K562 (cell line): ENCODE results near the gene SHB. TPM values are rescaled to one million over a fixed set of nuclear protein-coding genes. Genes with fewer than 3 reads are reported as not detected.
A peak's percentile ranks its signal among the peaks of the same experiment; 100 is the strongest.

Experiments used
- ATAC-seq: fragments of 200-7000 bp; cut with Tn5 transposase; 3 replicates; pipeline ENCODE4 v1.9.1; 2020; ENCODE audit warnings: moderate library complexity
- BruUV-seq: library from RNA; stranded (reverse); fragments of 400-500 nt; replicated peaks from 2 replicates; lab custom pipeline; 2021; lab: Mats Ljungman, UMichigan
- CTCF ChIA-PET: fragments of 300-600 bp; formaldehyde crosslinking; extraction: SDS; loops from one replicate; lab custom pipeline; 2021; ENCODE audit warnings: low intra/inter-chr PET ratio; lab: Yijun Ruan, JAX
- POLR2A ChIA-PET: fragments of 300-600, 350-650 bp; sonication (Branson Sonifier 250); formaldehyde crosslinking; extraction: SDS; loops from one replicate; lab custom pipeline; 2021; ENCODE audit warnings: antibody characterized with exemption, inconsistent platforms; lab: Yijun Ruan, JAX
- DNase-seq, 4 experiments: peaks; one replicate each; pipeline versions ENCODE4 v3.0.0 to v3.0.0-alpha.2; 2011 to 2018; ENCODE audit warnings: low spot score in 3 of 4, mixed read lengths in 3 of 4; ENCODE audit errors: extremely low read depth in 1 of 4
- FAIRE-seq: peaks from 2 replicates; lab custom pipeline; 2011; peaks lifted over from hg19 to GRCh38; lab: Jason Lieb, UNC
- H2AFZ ChIP-seq: 2 replicates; pipeline ENCODE4 v1.6.0; 2011; ENCODE audit warnings: low read depth, low read length, control low read depth, inconsistent platforms
- H3K27ac ChIP-seq: fragments of 200-600 bp; 3 replicates; pipeline ENCODE4 v1.8.0; 2011; ENCODE audit warnings: low read depth, mild to moderate bottlenecking, control low read depth, inconsistent platforms, low read length, moderate library complexity, mixed read lengths; ENCODE audit errors: extremely low read depth
- H3K27me3 ChIP-seq, 2 experiments: fragments of 300-600 bp in 1 of 2; 2 replicates in 1 of 2; 3 replicates in 1 of 2; pipeline versions ENCODE4 v1.6.0 to v1.8.0; 2011; ENCODE audit warnings: inconsistent platforms in 2 of 2, low read length in 2 of 2, mild to moderate bottlenecking in 1 of 2, mixed read lengths in 1 of 2, moderate library complexity in 1 of 2; ENCODE audit not compliant: control insufficient read depth in 2 of 2, insufficient read depth in 2 of 2
- H3K36me3 ChIP-seq: fragments of 300-600 bp; 3 replicates; pipeline ENCODE4 v1.8.0; 2011; ENCODE audit warnings: mild to moderate bottlenecking, low read length, inconsistent platforms; ENCODE audit not compliant: control insufficient read depth, insufficient read depth
- H3K4me1 ChIP-seq, 2 experiments: fragments of 200-600 bp in 1 of 2; replicated peaks in 1 of 2; 2 replicates in 1 of 2; 3 replicates in 1 of 2; pipeline versions ENCODE4 v1.5.1 to v1.8.0; 2011; ENCODE audit warnings: inconsistent platforms in 2 of 2, low read length in 2 of 2, mild to moderate bottlenecking in 1 of 2, mixed read lengths in 1 of 2, moderate library complexity in 1 of 2; ENCODE audit not compliant: control insufficient read depth in 2 of 2, insufficient read depth in 2 of 2
- H3K4me2 ChIP-seq: 2 replicates; pipeline ENCODE4 v1.6.1; 2011; ENCODE audit warnings: low read length, control low read depth, inconsistent platforms, mixed read lengths; ENCODE audit not compliant: insufficient read depth
- H3K4me3 ChIP-seq: fragments of 200-600 bp; sonication (generic), shearing (Covaris generic); 2 replicates; pipeline ENCODE4 v1.5.1; 2016; ENCODE audit warnings: control low read depth, inconsistent platforms
- H3K79me2 ChIP-seq: fragments of 200-600 bp; 3 replicates; pipeline ENCODE4 v1.8.0; 2011; ENCODE audit warnings: low read length, inconsistent platforms; ENCODE audit not compliant: control insufficient read depth, insufficient read depth
- H3K9ac ChIP-seq, 2 experiments: 2 replicates each; pipeline versions ENCODE4 v1.6.0 to v1.6.1; 2011; ENCODE audit warnings: low read depth in 2 of 2, low read length in 2 of 2, control low read depth in 1 of 2, inconsistent platforms in 1 of 2, mild to moderate bottlenecking in 1 of 2, mixed read lengths in 1 of 2; ENCODE audit not compliant: insufficient read depth in 1 of 2
- H3K9me1 ChIP-seq: one replicate; pipeline ENCODE4 v1.6.0; 2011; ENCODE audit warnings: inconsistent platforms, mild to moderate bottlenecking, low read length, moderate library complexity; ENCODE audit not compliant: control insufficient read depth, insufficient read depth
- H3K9me3 ChIP-seq: replicated peaks from 2 replicates; pipeline ENCODE4 v1.5.1; 2011; ENCODE audit warnings: low read depth, low read length, inconsistent platforms; ENCODE audit not compliant: control insufficient read depth, insufficient read depth
- H4K20me1 ChIP-seq: replicated peaks from 2 replicates; pipeline ENCODE4 v1.6.1; 2011; ENCODE audit warnings: low read length, inconsistent platforms, mixed read lengths; ENCODE audit not compliant: control insufficient read depth, insufficient read depth
- CBFA2T3 ChIP-seq: fragments of 450-650 bp; IDR thresholded peaks from 2 replicates; pipeline ENCODE4 v1.6.1; 2017
- CBX2 ChIP-seq: fragments of 200-600 bp; sonication (generic); IDR thresholded peaks from one replicate; pipeline ENCODE4 v1.6.1; 2012; ENCODE audit warnings: mild to moderate bottlenecking, low read length, inconsistent platforms; ENCODE audit not compliant: insufficient read depth, poor library complexity, severe bottlenecking
- CHD2 ChIP-seq: IDR thresholded peaks from 2 replicates; pipeline ENCODE4 v1.6.1; 2011; ENCODE audit warnings: low read depth, low read length
- PHB ChIP-seq: fragments of 250-450 bp; sonication (Bioruptor Pico); IDR thresholded peaks from 2 replicates; pipeline ENCODE4 v1.5.0; 2021
- SMAD2 ChIP-seq: fragments of 150-350 bp; IDR thresholded peaks from 2 replicates; pipeline ENCODE4 v1.6.1; 2014; ENCODE audit warnings: low read depth, mild to moderate bottlenecking, low read length
- SPI1 ChIP-seq: IDR thresholded peaks from 2 replicates; pipeline ENCODE4 v1.6.1; 2011; ENCODE audit warnings: low read depth, low read length, control low read depth, borderline replicate concordance
- WHSC1 ChIP-seq: IDR thresholded peaks from one replicate; pipeline ENCODE4 v1.6.1; 2012; ENCODE audit warnings: low read length, control low read depth, inconsistent platforms
- ZNF282 ChIP-seq: sonication (generic); formaldehyde crosslinking; IDR thresholded peaks from 2 replicates; pipeline ENCODE4 v1.8.1; 2023; ENCODE audit warnings: missing genetic modification reagents
- WGBS: fragments of 100-300 bp; shearing (Covaris generic); methylation state at CpG from one replicate; pipeline ENCODE4 v1.1.6; 2016; ENCODE audit warnings: low coverage, mixed read lengths; ENCODE audit not compliant: insufficient coverage; ENCODE audit errors: missing lambda C conversion rate; 5-methylcytosine and 5-hydroxymethylcytosine counted together
- in situ Hi-C: fragments of 300-500 bp; cut with MboI; formaldehyde crosslinking; loops from 4 replicates; pipeline ENCODE4 v1.15.0; 2018; ENCODE audit warnings: inconsistent platforms, mixed read lengths
- intact Hi-C: fragments of 100-400 bp; cut with micrococcal nuclease; formaldehyde crosslinking; loops from 2 replicates; pipeline ENCODE4 v1.14.2; 2022
- polyA plus RNA-seq, 8 experiments: library from polyadenylated mRNA; depleted of rRNA in 4 of 8; stranded (reverse) in 5 of 8; unstranded in 3 of 8; fragments of >200 nt; fragmentation: Nextera tagmentation in 2 of 8; fragmentation: Illumina TruSeq in 1 of 8; extraction: Ambion mirVana in 2 of 8; extraction: Trizol in 1 of 8; gene quantifications; 2 replicates each; pipeline versions ENCODE4 v1.2.1 to v1.2.3, GENCODE V29; 2011 to 2014; ENCODE audit warnings: inconsistent platforms in 1 of 8, missing spikeins in 1 of 8
- total RNA-seq, 7 experiments: library from RNA; depleted of rRNA in 6 of 7; stranded (reverse); fragments of >200 nt in 6 of 7; fragmentation: Illumina TruSeq in 2 of 7; extraction: Trizol in 2 of 7; gene quantifications; 2 replicates each; pipeline versions ENCODE4 v1.2.1 to v1.2.3, GENCODE V29; 2011 to 2021; ENCODE audit warnings: low replicate concordance in 1 of 7
- TF ChIP-seq, protein P1 (sequence below): fragments of 450-650 bp; IDR thresholded peaks from 2 replicates; pipeline ENCODE4 v1.6.1; 2017; ENCODE audit warnings: mild to moderate bottlenecking, moderate library complexity
- TF ChIP-seq, protein P2 (sequence below): fragments of 450-650 bp; formaldehyde crosslinking; IDR thresholded peaks from 2 replicates; pipeline ENCODE4 v1.4.0; 2022; ENCODE audit warnings: missing genetic modification characterization

The SHB gene
- total and polyA plus RNA-seq, 9 of the 15 experiments (the other 6 are each of a cell fraction or from before 2014, with no cell fraction given) = 0.78 to 16.0 (median 5.3) TPM

DNA sequence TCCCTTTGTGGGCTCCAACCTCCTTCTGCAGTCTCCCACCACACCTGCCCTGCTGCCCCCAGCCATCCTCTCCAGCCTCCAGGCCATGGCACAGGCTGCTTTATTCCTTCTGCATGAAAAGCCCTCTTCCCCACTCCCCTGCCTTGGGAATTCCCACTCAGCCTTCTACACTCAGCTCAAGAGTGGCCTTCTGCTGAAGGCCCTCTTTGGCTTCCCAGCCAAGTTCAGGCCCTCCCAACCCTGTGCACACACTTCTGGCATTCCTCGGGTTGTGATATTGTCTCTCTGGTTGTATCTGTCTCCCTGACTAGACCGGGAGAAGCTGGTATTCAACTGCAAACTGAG lies 5.7 kb downstream of the SHB start:
- ChIA-PET POLR2A (interaction anchor here (1.1 to 5.2 kb wide), 6 partner anchors 11 to 126 kb away, joined by 4 to 45 read pairs (median 6); no protein-coding TSS in a partner anchor), CTCF (no interaction called here)
- WGBS = 18% methylated on average over 2 of the region's 2 CpGs
- peaks cover 19% of the 10 kb centered on the region; the same call in 2 of the 3 replicates for H3K36me3 ChIP-seq
- H3K9me3 ChIP-seq = no peaks in the 10 kb centered on the region
- DNase-seq (no peak), FAIRE-seq (no peak), ATAC-seq (no peak)
- intact Hi-C loops (loop anchor here (2.0 to 10.0 kb wide), 3 partner anchors 17 to 319 kb away; partner anchors contain the start of gene EXOSC3), in situ Hi-C loops (no loop called here)
- peaks cover 79% of the 10 kb centered on the region for H3K79me2 ChIP-seq
- no peak overlapping the region for H2AFZ ChIP-seq
- H3K27ac ChIP-seq = no peak overlapping the region
- H3K27me3 ChIP-seq = no peaks in the 10 kb centered on the region; a peak in 1 of 5 replicates
- TF ChIP-seq PHB (CRISPR knock-in tag) (no peak), WHSC1 (peak; percentile 63)
- peaks cover 57 to 68% of the 10 kb centered on the region in 2 experiments for H3K4me1 ChIP-seq
- peak overlapping the region in 1 of 2 experiments; percentile 6; a peak in 1 of 4 replicates for H3K9ac ChIP-seq
- no TSS peak for BruUV-seq
- no peak overlapping the region for H3K4me3 ChIP-seq
- peak overlapping the region; percentile 43 for H3K4me2 ChIP-seq
- H4K20me1 ChIP-seq = peaks cover 65% of the 10 kb centered on the region
- H3K9me1 ChIP-seq = peaks cover 8% of the 10 kb centered on the region

DNA sequence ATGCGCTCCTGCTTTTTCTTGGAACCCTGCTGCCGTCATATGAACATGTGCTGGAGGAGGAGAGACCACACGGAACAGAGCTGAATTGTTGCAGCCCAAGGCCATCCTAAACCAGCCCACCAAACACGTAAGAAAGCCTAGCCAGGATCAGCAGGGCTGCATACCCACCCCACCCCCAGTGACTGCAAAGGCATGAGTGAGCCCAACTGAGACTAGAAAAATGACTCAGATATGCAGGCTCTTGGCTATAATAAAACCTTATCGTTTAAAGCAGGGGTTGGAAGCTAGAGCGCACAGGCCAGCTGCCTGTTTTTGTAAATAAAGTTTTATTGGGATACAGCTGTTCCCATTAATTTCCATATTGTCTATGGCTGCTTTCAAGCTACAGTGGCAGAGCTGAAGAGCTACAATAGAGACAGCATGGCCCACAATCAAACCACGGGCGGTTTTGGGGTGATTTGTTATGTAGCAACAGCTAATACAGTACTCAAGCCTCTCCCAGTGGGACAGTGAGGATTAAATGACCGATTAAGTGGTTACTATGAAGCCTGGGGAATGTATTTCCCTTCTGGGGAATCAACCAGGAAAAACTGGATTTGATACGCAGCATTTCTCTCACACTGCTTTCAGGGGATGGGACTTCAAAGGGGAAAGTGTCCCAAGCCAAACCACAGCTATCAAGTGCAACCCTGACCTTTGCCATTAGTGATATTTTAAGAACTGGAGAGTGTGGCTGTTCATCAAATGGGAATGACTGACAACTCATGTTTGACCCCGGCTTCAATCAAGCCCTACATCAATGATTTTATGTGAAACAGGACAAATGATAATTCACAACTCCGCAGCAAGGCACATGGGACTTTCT lies 6.3 kb downstream of the SHB start:
- ATAC-seq (peak; percentile 56), FAIRE-seq (peak; percentile 75), DNase-seq (peak; percentile 63 to 81 (median 71))
- Histone ChIP-seq H3K27ac (no peak overlapping the region), H3K4me3 (no peak overlapping the region), H3K9ac (peak overlapping the region in 1 of 2 experiments; percentile 6; a peak in 1 of 4 replicates), H3K27me3 (no peaks in the 10 kb centered on the region; a peak in 1 of 5 replicates), H4K20me1 (peaks cover 65% of the 10 kb centered on the region), H3K4me1 (peaks cover 51 to 66% of the 10 kb centered on the region in 2 experiments), H3K9me3 (no peaks in the 10 kb centered on the region), H3K79me2 (peaks cover 73% of the 10 kb centered on the region), H3K36me3 (peaks cover 19% of the 10 kb centered on the region; the same call in 2 of the 3 replicates), H2AFZ (no peak overlapping the region), H3K9me1 (peaks cover 8% of the 10 kb centered on the region), H3K4me2 (peak overlapping the region; percentile 43)
- intact Hi-C loops = loop anchor here (2.0 to 10.0 kb wide), 3 partner anchors 16 to 318 kb away; partner anchors contain the start of gene EXOSC3
- BruUV-seq = no TSS peak
- 32% methylated on average over 12 of the region's 12 CpGs for WGBS
- CTCF ChIA-PET = no interaction called here
- POLR2A ChIA-PET = interaction anchor here (1.0 to 5.2 kb wide), 7 partner anchors 10 to 154 kb away, joined by 3 to 45 read pairs (median 6); no protein-coding TSS in a partner anchor
- in situ Hi-C loops = no loop called here
- TF ChIP-seq CBFA2T3 (peak; percentile 88), CBX2 (no peak), ZNF282 (CRISPR knock-in tag) (no peak), SMAD2 (no peak), SPI1 (no peak), CHD2 (no peak)
- TF ChIP-seq, protein P1, sequence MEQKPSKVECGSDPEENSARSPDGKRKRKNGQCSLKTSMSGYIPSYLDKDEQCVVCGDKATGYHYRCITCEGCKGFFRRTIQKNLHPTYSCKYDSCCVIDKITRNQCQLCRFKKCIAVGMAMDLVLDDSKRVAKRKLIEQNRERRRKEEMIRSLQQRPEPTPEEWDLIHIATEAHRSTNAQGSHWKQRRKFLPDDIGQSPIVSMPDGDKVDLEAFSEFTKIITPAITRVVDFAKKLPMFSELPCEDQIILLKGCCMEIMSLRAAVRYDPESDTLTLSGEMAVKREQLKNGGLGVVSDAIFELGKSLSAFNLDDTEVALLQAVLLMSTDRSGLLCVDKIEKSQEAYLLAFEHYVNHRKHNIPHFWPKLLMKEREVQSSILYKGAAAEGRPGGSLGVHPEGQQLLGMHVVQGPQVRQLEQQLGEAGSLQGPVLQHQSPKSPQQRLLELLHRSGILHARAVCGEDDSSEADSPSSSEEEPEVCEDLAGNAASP = no peak
- TF ChIP-seq, protein P2, sequence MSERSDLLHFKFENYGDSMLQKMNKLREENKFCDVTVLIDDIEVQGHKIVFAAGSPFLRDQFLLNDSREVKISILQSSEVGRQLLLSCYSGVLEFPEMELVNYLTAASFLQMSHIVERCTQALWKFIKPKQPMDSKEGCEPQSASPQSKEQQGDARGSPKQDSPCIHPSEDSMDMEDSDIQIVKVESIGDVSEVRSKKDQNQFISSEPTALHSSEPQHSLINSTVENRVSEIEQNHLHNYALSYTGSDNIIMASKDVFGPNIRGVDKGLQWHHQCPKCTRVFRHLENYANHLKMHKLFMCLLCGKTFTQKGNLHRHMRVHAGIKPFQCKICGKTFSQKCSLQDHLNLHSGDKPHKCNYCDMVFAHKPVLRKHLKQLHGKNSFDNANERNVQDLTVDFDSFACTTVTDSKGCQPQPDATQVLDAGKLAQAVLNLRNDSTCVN (CRISPR knock-in tag) = no peak
